ENCODE results near the gene PAM. TPM values are rescaled to one million over a fixed set of nuclear protein-coding genes. Genes with fewer than 3 reads are reported as not detected.
A peak's percentile ranks its signal among the peaks of the same experiment; 100 is the strongest.

The PAM gene
- total RNA-seq, 2 donors from 2014 or later, result 2,512 to 4,531 TPM

DNA sequence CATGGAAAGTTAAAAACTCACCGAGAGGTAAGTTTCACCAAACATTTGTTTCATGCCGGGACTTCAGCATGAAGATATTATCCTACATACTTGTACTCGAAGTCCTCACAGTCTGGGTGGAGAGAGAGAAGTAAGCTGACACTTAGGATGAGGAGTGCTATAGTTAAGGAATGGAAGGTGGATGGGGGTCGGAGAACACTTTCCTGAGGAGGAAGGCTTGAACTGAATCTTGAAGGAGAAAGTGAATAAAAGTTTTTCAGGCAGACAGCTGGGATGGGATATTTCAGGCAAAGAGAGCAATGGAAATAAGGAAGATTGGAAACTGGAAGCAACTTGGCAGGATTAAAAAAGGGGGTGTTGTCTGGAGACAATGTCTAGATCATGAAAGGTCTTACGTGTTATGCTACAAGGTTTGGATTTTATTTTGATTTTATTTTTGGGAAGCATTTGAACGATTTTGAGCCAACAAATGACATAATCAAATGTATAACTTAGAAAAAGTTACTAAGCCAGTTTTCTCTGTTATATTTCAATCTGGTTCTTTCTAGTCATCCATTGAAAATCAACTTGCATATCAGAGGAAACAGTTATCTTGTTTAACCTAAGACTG lies 167.1 kb downstream of the PAM start:
- peak overlapping the region in 1 of 2 donors; percentile 11 for H3K27ac ChIP-seq
- TF ChIP-seq, protein P1, sequence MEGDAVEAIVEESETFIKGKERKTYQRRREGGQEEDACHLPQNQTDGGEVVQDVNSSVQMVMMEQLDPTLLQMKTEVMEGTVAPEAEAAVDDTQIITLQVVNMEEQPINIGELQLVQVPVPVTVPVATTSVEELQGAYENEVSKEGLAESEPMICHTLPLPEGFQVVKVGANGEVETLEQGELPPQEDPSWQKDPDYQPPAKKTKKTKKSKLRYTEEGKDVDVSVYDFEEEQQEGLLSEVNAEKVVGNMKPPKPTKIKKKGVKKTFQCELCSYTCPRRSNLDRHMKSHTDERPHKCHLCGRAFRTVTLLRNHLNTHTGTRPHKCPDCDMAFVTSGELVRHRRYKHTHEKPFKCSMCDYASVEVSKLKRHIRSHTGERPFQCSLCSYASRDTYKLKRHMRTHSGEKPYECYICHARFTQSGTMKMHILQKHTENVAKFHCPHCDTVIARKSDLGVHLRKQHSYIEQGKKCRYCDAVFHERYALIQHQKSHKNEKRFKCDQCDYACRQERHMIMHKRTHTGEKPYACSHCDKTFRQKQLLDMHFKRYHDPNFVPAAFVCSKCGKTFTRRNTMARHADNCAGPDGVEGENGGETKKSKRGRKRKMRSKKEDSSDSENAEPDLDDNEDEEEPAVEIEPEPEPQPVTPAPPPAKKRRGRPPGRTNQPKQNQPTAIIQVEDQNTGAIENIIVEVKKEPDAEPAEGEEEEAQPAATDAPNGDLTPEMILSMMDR (IDR thresholded peaks at IDR 0.05), result no peak
- H3K4me1 ChIP-seq, result peaks cover 0 to 60% of the 10 kb centered on the region in 2 donors

DNA sequence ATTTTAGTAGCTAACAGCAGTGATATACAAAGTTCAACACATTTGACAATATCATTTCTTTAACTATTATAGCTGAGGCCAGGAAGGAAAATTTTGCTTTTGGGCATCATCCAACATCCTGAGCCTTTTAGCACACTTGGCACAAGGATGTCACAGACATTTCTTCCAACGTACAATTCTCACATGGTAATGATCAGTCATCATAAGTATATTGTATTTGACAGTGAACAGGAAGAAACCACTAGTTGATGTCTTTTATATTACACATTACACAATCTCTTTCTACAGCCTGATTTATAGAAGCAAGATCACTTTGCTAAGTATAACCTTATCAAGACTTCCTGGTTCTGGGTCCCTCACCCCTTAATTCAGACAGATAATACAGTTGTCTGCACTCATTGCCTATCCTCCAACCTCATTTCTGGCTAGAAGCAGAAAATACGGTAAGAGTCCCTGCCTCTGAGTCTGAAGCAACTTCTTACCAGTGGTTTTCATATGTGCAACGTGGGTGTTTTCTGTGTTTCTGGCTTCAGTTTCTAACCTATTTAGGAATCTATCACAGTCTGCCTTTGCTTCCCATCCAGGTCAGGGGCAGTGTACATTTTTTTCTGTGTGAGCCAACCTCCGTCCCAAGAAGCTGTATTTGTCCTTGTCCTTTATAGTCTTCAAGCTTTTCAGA lies 167.8 kb downstream of the PAM start:
- H3K36me3 ChIP-seq, result peaks cover 41% of the 10 kb centered on the region
- peaks cover 0 to 54% of the 10 kb centered on the region in 2 donors for H3K4me1 ChIP-seq
- TF ChIP-seq, protein P1 (IDR thresholded peaks at IDR 0.05), result no peak
- H3K27me3 ChIP-seq, result no peaks in the 10 kb centered on the region
- peak overlapping the region in 1 of 2 donors; percentile 11 for H3K27ac ChIP-seq
- no peak overlapping the region for H3K4me3 ChIP-seq
- no peak for DNase-seq (ENCODE audit: low spot score)
- no peaks in the 10 kb centered on the region for H3K9me3 ChIP-seq

More for the DNA sequence above, 167.1 kb downstream of the PAM start:
- H3K36me3 ChIP-seq, result peaks cover 34% of the 10 kb centered on the region
- H3K9me3 ChIP-seq, result no peaks in the 10 kb centered on the region
- H3K27me3 ChIP-seq, result no peaks in the 10 kb centered on the region
- no peak for DNase-seq (ENCODE audit: low spot score)
- no peak overlapping the region for H3K4me3 ChIP-seq

DNA sequence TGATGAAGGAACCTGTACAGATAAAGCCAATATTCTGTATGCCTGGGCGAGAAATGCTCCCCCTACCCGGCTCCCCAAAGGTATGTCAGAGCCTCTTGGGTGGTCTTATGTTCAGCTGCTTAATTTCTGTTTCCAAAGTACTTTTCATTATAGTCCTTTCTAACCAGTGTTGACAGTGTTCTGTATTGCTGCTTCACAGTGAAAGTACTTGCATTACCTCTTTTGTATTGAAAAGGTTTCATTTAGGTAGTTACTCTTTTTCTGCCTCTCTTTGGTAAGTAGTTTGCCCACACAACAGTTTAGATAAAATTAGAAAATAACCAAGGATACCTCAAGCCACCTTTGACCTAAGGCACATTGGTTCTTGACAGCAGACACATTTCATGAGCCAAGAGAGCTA lies 169.9 kb downstream of the PAM start:
- TF ChIP-seq, protein P1 (IDR thresholded peaks at IDR 0.05), result no peak
- H3K36me3 ChIP-seq, result peaks cover 57% of the 10 kb centered on the region
- peaks cover 0 to 38% of the 10 kb centered on the region in 2 donors for H3K4me1 ChIP-seq
- no peak overlapping the region for H3K4me3 ChIP-seq
- H3K27me3 ChIP-seq, result no peaks in the 10 kb centered on the region
- peak overlapping the region in 1 of 2 donors; percentile 4 for H3K27ac ChIP-seq
- H3K9me3 ChIP-seq, result no peaks in the 10 kb centered on the region
- DNase-seq (ENCODE audit: low spot score), result no peak

DNA sequence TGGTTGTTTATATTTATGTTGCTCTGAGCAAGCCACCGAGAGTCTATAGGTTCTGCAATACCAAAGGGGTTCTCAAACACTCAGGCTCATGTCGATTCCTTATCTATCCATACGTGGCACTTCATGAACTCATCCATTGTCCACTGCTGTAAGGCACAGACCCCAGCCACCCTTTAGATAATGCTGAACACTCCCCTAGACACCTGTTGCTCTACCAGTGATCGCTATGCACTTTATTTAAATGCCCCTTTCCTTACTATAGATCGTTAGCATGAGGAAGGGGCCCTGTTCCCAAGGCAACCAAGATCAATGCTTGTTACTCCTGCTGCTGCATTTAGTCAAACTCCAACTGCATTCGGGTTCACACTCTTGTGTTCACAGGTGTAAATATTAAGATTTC lies 171.9 kb downstream of the PAM start:
- H3K4me3 ChIP-seq, result no peak overlapping the region
- no peak for DNase-seq (ENCODE audit: low spot score)
- TF ChIP-seq, protein P1 (IDR thresholded peaks at IDR 0.05), result no peak
- H3K27me3 ChIP-seq, result no peaks in the 10 kb centered on the region
- H3K36me3 ChIP-seq, result peaks cover 59% of the 10 kb centered on the region
- H3K9me3 ChIP-seq, result no peaks in the 10 kb centered on the region
- peaks cover 0 to 38% of the 10 kb centered on the region in 2 donors for H3K4me1 ChIP-seq
- no peak overlapping the region for H3K27ac ChIP-seq

DNA sequence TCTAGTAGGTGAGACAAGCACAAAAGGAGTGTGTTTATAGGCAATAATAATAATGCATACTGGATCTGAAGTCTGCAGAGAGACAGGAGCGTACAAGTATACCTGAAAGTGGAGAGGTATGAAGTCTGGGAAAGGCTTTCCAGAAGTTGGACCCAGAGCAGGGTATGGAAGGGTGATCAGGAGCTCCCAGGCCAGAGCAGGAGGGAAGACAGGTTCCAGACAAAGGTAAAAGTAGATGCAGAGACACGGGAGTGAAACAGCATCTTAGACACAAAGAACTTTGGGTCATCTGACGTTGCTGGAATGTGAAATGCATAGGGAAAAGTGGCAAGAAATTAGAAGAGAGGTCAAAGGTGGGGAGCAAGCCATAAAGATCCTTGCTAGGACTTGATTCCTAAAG lies 175.1 kb downstream of the PAM start:
- Histone ChIP-seq H3K9me3 (no peaks in the 10 kb centered on the region), H3K36me3 (peaks cover 71% of the 10 kb centered on the region), H3K4me1 (peaks cover 0 to 34% of the 10 kb centered on the region in 2 donors), H3K27me3 (no peaks in the 10 kb centered on the region), H3K27ac (no peak overlapping the region), H3K4me3 (no peak overlapping the region)
- TF ChIP-seq, protein P1 (IDR thresholded peaks at IDR 0.05), result no peak
- no peak for DNase-seq (ENCODE audit: low spot score)
